Activated T-cell treated with anti-CD3 and anti-CD28 coated beads, Interleukin-2, amount 50 U/mL, for 72 hours (primary cell): ENCODE results near the gene BORCS5. TPM values are rescaled to one million over a fixed set of nuclear protein-coding genes. Genes with fewer than 3 reads are reported as not detected.
"Not testable (repeated sequence)": the region's sequence is repeated elsewhere in the genome, so short reads cannot be mapped to it uniquely, and the experiment has no call there.

ENCODE experiments used
- ATAC-seq, 2 donors: fragments of 150-1000 bp; cut with Tn5 transposase; replicated peaks in 1 of 2; 2 replicates each; pipeline ENCODE4 v1.10.0; 2021; ENCODE audit warnings: moderate library complexity in 2 of 2, mild to moderate bottlenecking in 1 of 2
- DNase-seq, 2 donors: peaks; one replicate each; pipeline ENCODE4 v3.0.0; 2021 to 2022; ENCODE audit warnings: mixed read lengths in 1 of 2
- H3K27ac Mint-ChIP-seq: one replicate; pipeline ENCODE4 v1.8.0; 2022; ENCODE audit warnings: mild to moderate bottlenecking, moderate library complexity, mixed read lengths
- H3K27me3 Mint-ChIP-seq: one replicate; pipeline ENCODE4 v1.8.0; 2022; ENCODE audit warnings: low read depth, mixed read lengths
- H3K36me3 Mint-ChIP-seq, 2 donors: one replicate each; pipeline ENCODE4 v1.8.0; 2022; ENCODE audit warnings: mixed read lengths in 2 of 2, mild to moderate bottlenecking in 1 of 2; ENCODE audit not compliant: insufficient read depth in 2 of 2
- H3K4me1 Mint-ChIP-seq: one replicate; pipeline ENCODE4 v1.8.0; 2022; ENCODE audit warnings: low read depth, mixed read lengths
- H3K4me3 Mint-ChIP-seq, 2 donors: one replicate each; pipeline ENCODE4 v1.8.0; 2022; ENCODE audit warnings: mild to moderate bottlenecking in 2 of 2, mixed read lengths in 2 of 2, moderate library complexity in 2 of 2
- H3K9me3 Mint-ChIP-seq, 2 donors: one replicate each; pipeline ENCODE4 v1.8.0; 2022; ENCODE audit warnings: mixed read lengths in 2 of 2
- total RNA-seq, 2 donors: library from RNA; stranded (reverse); gene quantifications; one replicate each; pipeline ENCODE4 v1.2.3, GENCODE V29; 2022

BORCS5 gene
- total RNA-seq, 2 donors from 2014 or later, result 37.7 to 44.9 TPM

- peaks cover 37% of the 10 kb centered on the region for H3K4me1 Mint-ChIP-seq
- no peaks in the 10 kb centered on the region for H3K27me3 Mint-ChIP-seq
- H3K27ac Mint-ChIP-seq, result peak overlapping the region; percentile 38
- no peak overlapping the region for H3K4me3 Mint-ChIP-seq
- peaks cover 6 to 12% of the 10 kb centered on the region in 2 donors for H3K36me3 Mint-ChIP-seq
- H3K9me3 Mint-ChIP-seq, result peaks cover 0 to 1% of the 10 kb centered on the region in 2 donors
- no peak for ATAC-seq
- no peak for DNase-seq
Measured at GRCh38 chr12:12405882-12406281, 49.0 kb downstream of the BORCS5 start.

- DNase-seq (no peak), ATAC-seq (no peak)
- Mint-ChIP-seq H3K9me3 (peaks cover 0 to 2% of the 10 kb centered on the region in 2 donors), H3K4me1 (peaks cover 36% of the 10 kb centered on the region), H3K36me3 (peaks cover 8 to 16% of the 10 kb centered on the region in 2 donors), H3K27ac (no peak overlapping the region), H3K4me3 (no peak overlapping the region), H3K27me3 (no peaks in the 10 kb centered on the region)
Measured at GRCh38 chr12:12406762-12407161, 49.9 kb downstream of the BORCS5 start.

- Mint-ChIP-seq H3K27me3 (no peaks in the 10 kb centered on the region), H3K4me3 (peak overlapping the region in 1 of 2 donors; percentile 2)
- no peak for DNase-seq
Measured at GRCh38 chr12:12408265-12408690, 51.4 kb downstream of the BORCS5 start.

GRCh38 chr12:12409337-12409736 is 52.5 kb downstream of the BORCS5 start:
- peaks cover 15% of the 10 kb centered on the region for H3K4me1 Mint-ChIP-seq
- not testable (repeated sequence) for H3K27ac Mint-ChIP-seq, H3K27me3 Mint-ChIP-seq, H3K4me3 Mint-ChIP-seq, DNase-seq, H3K9me3 Mint-ChIP-seq, ATAC-seq
- peaks cover 8 to 13% of the 10 kb centered on the region in 2 donors for H3K36me3 Mint-ChIP-seq

More at GRCh38 chr12:12408265-12408690, 51.4 kb downstream of the BORCS5 start:
- ATAC-seq, result peak in 1 of 2 donors; percentile 67
- Mint-ChIP-seq H3K36me3 (peaks cover 8 to 13% of the 10 kb centered on the region in 2 donors), H3K4me1 (peaks cover 26% of the 10 kb centered on the region), H3K9me3 (peaks cover 0 to 2% of the 10 kb centered on the region in 2 donors), H3K27ac (peak overlapping the region; percentile 39)

- Mint-ChIP-seq H3K9me3 (peaks cover under 1 to 7% of the 10 kb centered on the region in 2 donors), H3K27me3 (no peaks in the 10 kb centered on the region), H3K4me3 (peak overlapping the region in 1 of 2 donors; percentile 43), H3K4me1 (peaks cover 13% of the 10 kb centered on the region), H3K27ac (peak overlapping the region; percentile 62), H3K36me3 (peaks cover 15 to 26% of the 10 kb centered on the region in 2 donors)
- ATAC-seq, result peak; percentile 24 to 64
- DNase-seq, result no peak
Measured at GRCh38 chr12:12415886-12416285, 59.0 kb downstream of the BORCS5 start.

GRCh38 chr12:12419165-12419564 is 62.3 kb downstream of the BORCS5 start:
- not testable (repeated sequence) for H3K4me3 Mint-ChIP-seq, H3K27me3 Mint-ChIP-seq, H3K27ac Mint-ChIP-seq, ATAC-seq, DNase-seq
- Mint-ChIP-seq H3K4me1 (peaks cover 13% of the 10 kb centered on the region), H3K36me3 (peaks cover 35 to 45% of the 10 kb centered on the region in 2 donors), H3K9me3 (peaks cover 7 to 22% of the 10 kb centered on the region in 2 donors)

GRCh38 chr12:12423367-12423766 is 66.5 kb downstream of the BORCS5 start:
- H3K36me3 Mint-ChIP-seq, result peaks cover 42 to 49% of the 10 kb centered on the region in 2 donors
- peak overlapping the region; percentile 31 for H3K27ac Mint-ChIP-seq
- peaks cover 10 to 24% of the 10 kb centered on the region in 2 donors for H3K9me3 Mint-ChIP-seq
- H3K4me1 Mint-ChIP-seq, result peaks cover 32% of the 10 kb centered on the region
- H3K27me3 Mint-ChIP-seq, result no peaks in the 10 kb centered on the region
- ATAC-seq, result no peak
- no peak for DNase-seq
- no peak overlapping the region for H3K4me3 Mint-ChIP-seq

GRCh38 chr12:12425001-12425400 is 68.1 kb downstream of the BORCS5 start:
- H3K27ac Mint-ChIP-seq, result peak overlapping the region; percentile 7
- peak overlapping the region in 1 of 2 donors; percentile 4 for H3K4me3 Mint-ChIP-seq
- peaks cover 34 to 40% of the 10 kb centered on the region in 2 donors for H3K36me3 Mint-ChIP-seq
- ATAC-seq (no peak), DNase-seq (no peak)
- peaks cover 48% of the 10 kb centered on the region for H3K4me1 Mint-ChIP-seq
- no peaks in the 10 kb centered on the region for H3K27me3 Mint-ChIP-seq
- peaks cover 10 to 21% of the 10 kb centered on the region in 2 donors for H3K9me3 Mint-ChIP-seq

GRCh38 chr12:12425616-12426015 is 68.7 kb downstream of the BORCS5 start:
- peak; percentile 53 to 82 for ATAC-seq
- H3K27ac Mint-ChIP-seq, result peak overlapping the region; percentile 9
- no peaks in the 10 kb centered on the region for H3K27me3 Mint-ChIP-seq
- H3K4me3 Mint-ChIP-seq, result peak overlapping the region; percentile 2 to 16
- H3K4me1 Mint-ChIP-seq, result peaks cover 50% of the 10 kb centered on the region
- peaks cover 10 to 19% of the 10 kb centered on the region in 2 donors for H3K9me3 Mint-ChIP-seq
- peaks cover 33 to 37% of the 10 kb centered on the region in 2 donors for H3K36me3 Mint-ChIP-seq
- no peak for DNase-seq

GRCh38 chr12:12427568-12427967 is 70.7 kb downstream of the BORCS5 start:
- Mint-ChIP-seq H3K4me1 (peaks cover 70% of the 10 kb centered on the region), H3K9me3 (peaks cover 10% of the 10 kb centered on the region in 2 donors), H3K4me3 (peak overlapping the region in 1 of 2 donors; percentile 52), H3K36me3 (peaks cover 18 to 28% of the 10 kb centered on the region in 2 donors), H3K27ac (peak overlapping the region; percentile 86), H3K27me3 (no peaks in the 10 kb centered on the region)
- no peak for ATAC-seq
- DNase-seq, result no peak

- H3K9me3 Mint-ChIP-seq, result peaks cover 10% of the 10 kb centered on the region in 2 donors
- H3K27ac Mint-ChIP-seq, result peak overlapping the region; percentile 86
- H3K4me3 Mint-ChIP-seq, result peak overlapping the region in 1 of 2 donors; percentile 52
- DNase-seq (no peak), ATAC-seq (peak; percentile 37 to 43)
- peaks cover 75% of the 10 kb centered on the region for H3K4me1 Mint-ChIP-seq
- H3K27me3 Mint-ChIP-seq, result no peaks in the 10 kb centered on the region
- peaks cover 20 to 27% of the 10 kb centered on the region in 2 donors for H3K36me3 Mint-ChIP-seq
Measured at GRCh38 chr12:12428047-12428446, 71.2 kb downstream of the BORCS5 start.

GRCh38 chr12:12428961-12429657 is 72.2 kb downstream of the BORCS5 start:
- Mint-ChIP-seq H3K4me3 (peak overlapping the region in 1 of 2 donors; percentile 58), H3K27me3 (no peaks in the 10 kb centered on the region), H3K9me3 (peaks cover 3 to 4% of the 10 kb centered on the region in 2 donors), H3K27ac (peak overlapping the region; percentile 86), H3K4me1 (peaks cover 85% of the 10 kb centered on the region), H3K36me3 (peaks cover 10 to 17% of the 10 kb centered on the region in 2 donors)
- ATAC-seq (peak; percentile 54 to 62), DNase-seq (no peak)

- peaks cover 3 to 6% of the 10 kb centered on the region in 2 donors for H3K9me3 Mint-ChIP-seq
- ATAC-seq (no peak), DNase-seq (no peak)
- H3K27ac Mint-ChIP-seq, result peak overlapping the region; percentile 86
- H3K4me3 Mint-ChIP-seq, result peak overlapping the region in 1 of 2 donors; percentile 62
- H3K27me3 Mint-ChIP-seq, result no peaks in the 10 kb centered on the region
- H3K36me3 Mint-ChIP-seq, result peaks cover 13 to 20% of the 10 kb centered on the region in 2 donors
- peaks cover 71% of the 10 kb centered on the region for H3K4me1 Mint-ChIP-seq
Measured at GRCh38 chr12:12432364-12432763, 75.5 kb downstream of the BORCS5 start.
